GM12878 (cell line): ENCODE results near the gene C1orf50. TPM values are rescaled to one million over a fixed set of nuclear protein-coding genes. Genes with fewer than 3 reads are reported as not detected.

ENCODE experiments used
- ATAC-seq: fragments of 200-7000 bp; cut with Tn5 transposase; 3 replicates; pipeline ENCODE4 v1.9.1; 2020; ENCODE audit warnings: mild to moderate bottlenecking, moderate library complexity
- BruUV-seq: library from RNA; stranded (reverse); fragments of 400-500 nt; replicated peaks from 2 replicates; lab custom pipeline; 2021; lab: Mats Ljungman, UMichigan
- CTCF ChIA-PET: fragments of 300-600 bp; sonication (Branson Sonifier 250); formaldehyde crosslinking; extraction: SDS; loops from one replicate; lab custom pipeline; 2021; ENCODE audit warnings: inconsistent platforms; lab: Yijun Ruan, JAX
- POLR2A ChIA-PET: fragments of 350-600 bp; formaldehyde crosslinking; extraction: SDS; loops from one replicate; lab custom pipeline; 2021; ENCODE audit warnings: inconsistent platforms; lab: Charles Lee
- RAD21 ChIA-PET: fragments of 300-600 bp; sonication (Branson Sonifier 250); formaldehyde crosslinking; loops from one replicate; lab custom pipeline; 2023; ENCODE audit warnings: antibody characterized with exemption; ENCODE audit not compliant: unreplicated experiment; lab: Charles Lee
- SMC1A ChIA-PET: fragments of 300-600 bp; sonication (Branson Sonifier 250); formaldehyde crosslinking; loops from one replicate; lab custom pipeline; 2023; ENCODE audit not compliant: unreplicated experiment, uncharacterized antibody; lab: Charles Lee
- DNase-seq: peaks from one replicate; pipeline ENCODE4 v3.0.0-alpha.2; 2011; ENCODE audit warnings: low read depth, low spot score
- FAIRE-seq: peaks from 3 replicates; lab custom pipeline; 2011; peaks lifted over from hg19 to GRCh38; lab: Jason Lieb, UNC
- H2AFZ ChIP-seq: 2 replicates; pipeline ENCODE4 v1.6.0; 2011; ENCODE audit warnings: low read depth, low read length, control low read depth; ENCODE audit not compliant: control insufficient read depth
- H3K27ac ChIP-seq: 2 replicates; pipeline ENCODE4 v1.5.1; 2011; ENCODE audit warnings: control low read depth; ENCODE audit not compliant: control insufficient read depth, insufficient read depth
- H3K27me3 ChIP-seq, 2 experiments: replicated peaks in 1 of 2; 2 replicates each; pipeline versions ENCODE4 v1.6.0 to v1.6.1; 2011; ENCODE audit warnings: low read length in 1 of 2; ENCODE audit not compliant: control insufficient read depth in 2 of 2, insufficient read depth in 2 of 2
- H3K36me3 ChIP-seq, 2 experiments: 2 replicates each; pipeline ENCODE4 v1.5.1; 2011; ENCODE audit warnings: low read length in 1 of 2; ENCODE audit not compliant: control insufficient read depth in 2 of 2, insufficient read depth in 2 of 2
- H3K4me1 ChIP-seq: 2 replicates; pipeline ENCODE4 v1.6.1; 2011; ENCODE audit warnings: mild to moderate bottlenecking, low read length, moderate library complexity, mixed read lengths; ENCODE audit not compliant: control insufficient read depth, insufficient read depth
- H3K4me2 ChIP-seq: 2 replicates; pipeline ENCODE4 v1.6.0; 2011; ENCODE audit warnings: control low read depth; ENCODE audit not compliant: control insufficient read depth, insufficient read depth
- H3K4me3 ChIP-seq: fragments of 200-600 bp; sonication (generic); 2 replicates; pipeline ENCODE4 v1.5.1; 2016
- H3K79me2 ChIP-seq: 2 replicates; pipeline ENCODE4 v1.6.0; 2011; ENCODE audit warnings: low read length; ENCODE audit not compliant: control insufficient read depth, insufficient read depth
- H3K9ac ChIP-seq: 2 replicates; pipeline ENCODE4 v1.8.0; 2011; ENCODE audit warnings: low read length, control low read depth, mixed read lengths; ENCODE audit not compliant: control insufficient read depth, insufficient read depth
- H3K9me3 ChIP-seq: replicated peaks from 3 replicates; pipeline ENCODE4 v1.5.1; 2011; ENCODE audit warnings: mild to moderate bottlenecking, low read length; ENCODE audit not compliant: control insufficient read depth, insufficient read depth
- H4K20me1 ChIP-seq: 2 replicates; pipeline ENCODE4 v1.6.0; 2011; ENCODE audit not compliant: control insufficient read depth, insufficient read depth
- EED ChIP-seq: sonication (generic); IDR thresholded peaks from 2 replicates; pipeline ENCODE4 v1.6.1; 2016; ENCODE audit warnings: antibody characterized with exemption, low read depth
- EGR1 ChIP-seq, 2 experiments: IDR thresholded peaks; 1 replicate in 1 of 2; 2 replicates in 1 of 2; pipeline ENCODE4 v1.6.1; 2011 to 2012; ENCODE audit warnings: low read depth in 2 of 2, low read length in 2 of 2, borderline replicate concordance in 1 of 2, mild to moderate bottlenecking in 1 of 2, moderate library complexity in 1 of 2
- SMAD1 ChIP-seq: fragments of 450-650 bp; IDR thresholded peaks from 2 replicates; pipeline ENCODE4 v1.6.1; 2018; ENCODE audit warnings: mild to moderate bottlenecking, low read depth; ENCODE audit not compliant: partially characterized antibody
- TAF1 ChIP-seq: IDR thresholded peaks from 2 replicates; pipeline ENCODE4 v1.6.1; 2011; ENCODE audit warnings: mild to moderate bottlenecking, low read depth, low read length, borderline replicate concordance
- ZBTB33 ChIP-seq: fragments of 450-650 bp; IDR thresholded peaks from 2 replicates; pipeline ENCODE4 v1.6.1; 2017; ENCODE audit warnings: mild to moderate bottlenecking
- WGBS: methylation state at CpG from one replicate; pipeline ENCODE4 v1.1.6; 2016; ENCODE audit warnings: low lambda C conversion rate; ENCODE audit not compliant: insufficient replicate concordance, insufficient coverage; ENCODE audit errors: missing lambda C conversion rate; 5-methylcytosine and 5-hydroxymethylcytosine counted together
- in situ Hi-C: fragments of 300-500 bp; cut with MboI; formaldehyde crosslinking; loops from 9 replicates; pipeline ENCODE4 v1.14.3; 2018; ENCODE audit warnings: mixed read lengths
- intact Hi-C: fragments of 100-400 bp; cut with micrococcal nuclease; formaldehyde crosslinking; loops from one replicate; pipeline ENCODE4 v1.14.2; 2022; ENCODE audit not compliant: unreplicated experiment
- polyA plus RNA-seq, 11 experiments: library from polyadenylated mRNA; depleted of rRNA in 4 of 11; unstranded in 6 of 11; stranded (reverse) in 5 of 11; fragments of >200 nt; fragmentation: Nextera tagmentation in 4 of 11; fragmentation: Illumina TruSeq in 1 of 11; extraction: Ambion mirVana in 4 of 11; extraction: Trizol in 1 of 11; gene quantifications; 1 replicate in 1 of 11; 2 replicates in 10 of 11; pipeline versions ENCODE4 v1.2.1 to v1.2.3, GENCODE V29; 2011 to 2016; ENCODE audit warnings: inconsistent platforms in 2 of 11, missing spikeins in 2 of 11, low read depth in 1 of 11
- total RNA-seq, 4 experiments: library from RNA; depleted of rRNA in 3 of 4; stranded (reverse); fragments of >200 nt in 3 of 4; fragmentation: Illumina TruSeq in 1 of 4; extraction: Trizol in 1 of 4; gene quantifications; 2 replicates each; pipeline versions ENCODE4 v1.2.1 to v1.2.3, GENCODE V29; 2013 to 2021

The C1orf50 gene
- total and polyA plus RNA-seq, 10 of the 15 experiments (the other 5 are each of a cell fraction or from before 2014, with no cell fraction given), result 1.2 to 10.7 (median 6.7) TPM

GRCh38 chr1:42742141-42742540 is 24.9 kb upstream of the C1orf50 start:
- H3K9me3 ChIP-seq, result no peaks in the 10 kb centered on the region
- H3K27me3 ChIP-seq, result no peaks in the 10 kb centered on the region
- in situ Hi-C loops, result no loop called here
- H2AFZ ChIP-seq, result no peak overlapping the region
- H3K27ac ChIP-seq, result no peak overlapping the region
- ChIA-PET CTCF (no interaction called here), RAD21 (no interaction called here), POLR2A (no interaction called here), SMC1A (interaction anchor here (1.2 kb wide), 1 partner anchor 331 kb away, joined by 4 read pairs; no protein-coding TSS in a partner anchor)
- no peak for DNase-seq
- 58% methylated on average over 8 of the region's 8 CpGs for WGBS
- H3K9ac ChIP-seq, result no peak overlapping the region
- H3K4me3 ChIP-seq, result no peak overlapping the region
- no peak overlapping the region for H3K4me2 ChIP-seq
- no TSS peak for BruUV-seq
- peaks cover 4% of the 10 kb centered on the region; the same call in 1 of the 2 replicates for H3K4me1 ChIP-seq
- H4K20me1 ChIP-seq, result no peaks in the 10 kb centered on the region
- intact Hi-C loops, result no loop called here
- peaks cover 0 to 6% of the 10 kb centered on the region in 2 experiments; a peak in 2 of 4 replicates for H3K36me3 ChIP-seq
- FAIRE-seq, result no peak
- H3K79me2 ChIP-seq, result no peaks in the 10 kb centered on the region
- ATAC-seq, result no peak
- TF ChIP-seq EGR1 (IDR thresholded peaks at IDR 0.05; ENCODE audit: borderline replicate concordance in 1 of 2, low read depth in 2 of 2, low read length in 2 of 2) (no peak), EED (no peak), TAF1 (no peak), ZBTB33 (no peak), SMAD1 (no peak)
